ENCODE data around the gene SCGB1C1.
A peak's percentile ranks its signal among the peaks of the same experiment; 100 is the strongest.
"Not testable (repeated sequence)": the region's sequence is repeated elsewhere in the genome, so short reads cannot be mapped to it uniquely, and the experiment has no call there.

SCGB1C1 gene

DNA sequence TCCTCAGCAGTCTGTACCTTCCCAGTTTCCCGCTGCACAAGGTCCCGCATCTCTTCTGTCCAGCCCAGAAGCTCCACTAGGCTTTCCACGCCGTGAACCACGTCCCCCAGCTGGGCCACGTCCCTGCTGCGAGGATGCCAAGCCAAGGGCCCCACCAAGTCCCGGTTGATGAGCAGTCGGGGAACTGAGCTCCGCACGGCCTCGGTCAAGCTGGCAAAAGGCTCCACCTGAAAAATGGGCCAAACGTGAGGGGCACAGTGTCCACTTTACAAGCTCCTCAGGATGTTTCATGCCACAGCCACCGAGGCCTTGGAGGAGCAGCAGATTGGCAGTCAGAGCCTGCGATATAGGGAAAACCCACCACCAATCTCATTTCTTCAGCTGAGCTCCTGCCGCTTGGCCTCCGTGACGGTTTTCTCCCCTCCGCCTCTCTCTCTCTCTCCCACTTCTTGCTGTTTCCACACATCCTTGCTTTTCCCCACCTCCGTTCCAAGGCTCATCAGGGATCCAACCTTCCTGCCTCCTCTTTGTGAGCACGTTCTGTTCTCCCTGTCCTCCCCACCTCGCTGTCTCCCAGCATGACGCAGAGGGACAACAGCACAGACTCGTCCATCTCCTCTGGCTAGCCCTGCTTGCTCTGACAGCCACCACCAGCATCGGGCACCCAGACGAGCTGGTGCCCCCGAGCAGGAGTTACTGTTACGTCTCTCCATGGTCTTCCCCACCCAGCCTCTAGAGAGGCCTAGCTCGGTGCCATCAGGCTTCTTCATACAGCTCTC, 26.1 kb downstream of the SCGB1C1 start:
- DNase-seq (ENCODE audit: low read depth): no peak

DNA sequence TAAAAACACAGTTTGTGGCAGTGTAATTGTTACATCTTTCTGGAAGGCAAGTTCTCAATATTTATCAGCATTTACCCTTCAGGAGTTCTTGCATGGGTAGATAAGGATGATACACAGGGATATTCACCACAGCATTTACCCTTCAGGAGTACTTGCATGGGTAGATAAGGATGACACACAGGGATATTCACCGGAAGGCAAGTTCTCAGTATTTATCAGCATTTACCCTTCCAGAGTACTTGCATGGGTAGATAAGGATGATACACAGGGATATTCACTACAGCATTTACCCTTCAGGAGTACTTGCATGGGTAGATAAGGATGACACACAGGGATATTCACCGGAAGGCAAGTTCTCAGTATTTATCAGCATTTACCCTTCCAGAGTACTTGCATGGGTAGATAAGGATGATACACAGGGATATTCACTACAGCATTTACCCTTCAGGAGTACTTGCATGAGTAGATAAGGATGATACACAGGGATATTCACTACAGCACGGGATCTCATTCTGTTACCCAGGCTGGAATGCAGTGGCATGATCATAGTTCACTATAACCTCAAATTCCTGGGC, 27.9 kb downstream of the SCGB1C1 start:
- DNase-seq (ENCODE audit: low read depth): not testable (repeated sequence)

DNA sequence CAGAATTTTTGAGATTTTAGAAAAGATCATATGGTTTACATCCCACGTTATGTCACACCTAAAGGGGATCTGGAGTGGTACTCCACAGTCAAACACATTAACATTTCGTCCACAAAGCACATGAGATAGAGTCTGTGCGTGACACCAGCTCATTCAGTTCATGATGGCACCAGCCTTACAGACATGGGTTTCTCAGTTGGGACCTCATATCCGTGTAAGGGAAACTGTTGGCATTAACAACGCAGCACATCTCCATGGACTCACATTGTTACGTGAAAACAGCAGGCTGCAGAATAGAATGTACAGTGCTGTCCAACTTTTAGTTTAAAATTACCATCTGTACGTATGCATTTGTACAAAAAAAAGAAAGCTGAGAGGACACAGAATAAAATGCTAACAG, 28.7 kb downstream of the SCGB1C1 start:
- no peak for DNase-seq (ENCODE audit: low read depth)

DNA sequence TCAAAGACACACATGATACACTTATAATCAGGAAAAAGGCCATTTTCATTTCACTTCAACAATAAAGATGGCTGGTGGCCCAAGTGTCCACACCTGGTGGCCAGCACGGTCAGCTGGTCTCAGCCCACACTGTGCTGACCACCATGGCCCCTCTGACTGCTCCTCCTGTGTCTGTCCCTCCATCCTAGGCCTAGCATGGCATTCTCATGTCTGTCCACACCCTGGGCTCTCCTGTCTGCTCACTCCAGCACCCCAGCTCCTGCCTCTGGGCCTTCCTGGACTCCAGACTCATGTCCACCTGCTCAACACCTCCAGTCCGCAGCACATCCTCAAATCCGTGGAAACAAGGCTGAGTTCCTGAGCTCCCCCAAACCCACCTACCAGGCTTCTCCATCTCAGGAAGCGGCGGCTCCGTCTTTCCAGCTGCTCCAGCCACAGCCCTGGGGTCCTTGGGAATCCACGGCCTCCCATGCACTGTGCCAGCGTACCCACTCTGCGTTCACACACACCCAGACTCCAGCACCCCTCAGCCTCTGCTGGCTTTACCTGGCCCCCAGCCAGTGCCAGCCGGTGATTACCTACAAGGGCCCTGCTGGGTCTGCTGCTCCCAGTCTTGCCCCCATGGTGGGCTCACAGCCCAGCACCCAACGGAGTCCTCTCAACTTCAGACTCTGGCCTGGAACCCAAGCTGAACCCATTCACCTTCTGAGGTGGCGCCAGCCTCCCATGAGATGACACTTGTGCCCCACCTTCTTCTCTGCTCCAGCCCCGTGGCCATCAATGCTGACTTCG, 29.3 kb downstream of the SCGB1C1 start:
- no peak for DNase-seq (ENCODE audit: low read depth)

DNA sequence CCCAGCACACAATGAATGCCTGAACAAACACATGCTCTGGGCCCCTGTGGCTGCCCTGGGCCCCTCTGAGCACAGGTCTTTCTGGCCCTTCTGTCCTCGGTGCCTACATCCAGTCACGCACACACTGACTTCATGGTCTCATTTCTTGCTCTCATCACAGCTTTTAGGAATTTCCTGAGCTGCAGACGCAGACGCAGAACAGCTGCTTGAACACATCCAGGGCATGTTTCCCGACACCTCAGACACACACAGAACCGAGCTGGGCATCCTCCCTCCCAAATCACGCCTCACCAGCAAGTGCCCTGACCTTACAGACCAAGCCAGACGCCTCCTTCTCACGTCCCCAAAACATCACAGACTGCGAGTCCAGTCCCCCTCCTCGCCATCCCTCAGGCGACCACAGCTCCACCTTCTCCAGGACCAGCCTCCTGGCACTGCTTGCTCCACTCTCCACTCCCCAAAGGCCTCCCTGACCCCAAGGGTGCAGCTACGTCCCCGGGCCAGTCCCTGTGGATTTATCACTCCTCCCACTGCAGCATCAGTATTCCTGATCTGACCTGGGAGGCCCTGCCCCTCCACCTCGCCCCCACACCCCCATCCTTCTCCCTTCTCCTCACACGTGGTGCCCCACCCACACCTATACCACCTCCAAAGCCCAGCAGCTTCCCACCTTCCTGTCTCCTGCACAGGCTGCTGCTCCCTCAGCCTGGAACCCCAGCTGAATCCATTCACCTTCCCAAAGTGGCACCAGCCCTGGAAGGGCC, 30.3 kb downstream of the SCGB1C1 start:
- DNase-seq (ENCODE audit: low read depth): no peak

DNA sequence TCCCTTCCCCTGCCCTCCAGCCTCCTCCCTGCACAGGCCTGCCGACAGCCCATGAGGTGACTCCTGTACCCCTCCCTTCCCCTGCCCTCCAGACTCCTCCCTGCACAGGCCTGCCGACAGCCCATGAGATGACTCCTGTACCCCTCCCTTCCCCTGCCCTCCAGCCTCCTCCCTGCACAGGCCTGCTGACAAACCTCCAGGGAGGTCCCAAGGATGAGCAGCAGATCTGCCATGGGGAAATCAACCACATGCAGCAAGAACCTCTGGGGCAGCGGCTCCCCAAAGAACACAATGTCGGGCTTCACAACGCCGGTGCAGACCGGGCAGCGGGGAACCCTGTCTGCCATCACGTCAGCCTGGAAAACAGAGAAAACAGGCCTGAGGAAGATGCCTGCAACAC, 31.0 kb downstream of the SCGB1C1 start:
- no peak for DNase-seq (ENCODE audit: low read depth)

DNA sequence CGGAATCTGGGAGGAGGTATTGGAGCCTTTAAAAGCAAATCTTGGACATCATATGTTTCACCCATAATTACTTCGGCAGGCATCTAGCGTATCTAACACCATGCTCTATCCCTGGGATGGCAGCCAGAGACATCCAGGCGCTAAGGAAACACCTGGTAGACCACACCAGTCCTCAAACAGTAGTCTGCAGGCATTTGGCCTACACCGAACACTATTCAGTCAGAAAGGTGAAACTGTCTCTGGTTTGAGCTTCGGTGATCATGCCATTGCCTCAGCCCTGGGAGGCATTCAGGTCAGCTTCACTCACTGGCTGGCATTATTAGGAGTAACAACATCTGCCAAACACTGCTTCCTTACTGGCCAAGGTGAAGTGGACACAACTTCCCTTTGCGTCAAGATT, 31.5 kb downstream of the SCGB1C1 start:
- no peak for DNase-seq (ENCODE audit: low read depth)

DNA sequence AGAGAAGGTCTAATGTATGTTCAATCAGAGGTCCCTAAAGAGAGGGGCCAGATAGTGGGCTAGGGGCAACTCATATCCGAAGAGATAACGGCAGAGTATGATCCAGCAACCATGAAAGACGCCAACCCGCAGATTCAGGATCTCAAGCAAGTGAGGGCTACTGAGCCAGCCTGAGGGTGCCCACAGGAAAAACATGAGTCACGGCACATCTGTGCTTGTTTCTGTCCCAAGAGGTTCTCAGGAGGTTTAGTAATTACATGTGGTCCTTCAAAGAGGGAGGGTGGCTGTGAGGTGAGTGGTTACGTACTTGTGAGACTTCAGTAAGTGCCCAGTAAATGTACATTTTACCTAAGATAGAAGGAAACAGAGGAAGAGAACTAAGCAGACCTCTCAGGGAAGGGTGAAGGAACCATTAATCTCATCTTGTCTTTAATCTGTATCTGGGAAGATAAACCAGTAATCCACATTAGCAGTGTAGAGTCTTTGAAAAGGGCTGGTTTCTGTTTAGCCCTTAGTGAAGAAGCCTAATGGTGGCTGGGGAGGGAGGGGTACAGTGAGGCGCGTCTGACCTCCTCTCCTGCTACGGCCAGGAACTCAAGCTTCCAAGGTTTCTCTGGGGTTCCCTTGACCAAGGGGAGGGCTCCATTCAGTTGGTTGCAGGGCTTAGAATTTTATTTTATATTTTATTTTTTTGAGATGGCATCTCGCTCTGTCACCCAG, 33.0 kb downstream of the SCGB1C1 start:
- no peak for DNase-seq (ENCODE audit: low read depth)

DNA sequence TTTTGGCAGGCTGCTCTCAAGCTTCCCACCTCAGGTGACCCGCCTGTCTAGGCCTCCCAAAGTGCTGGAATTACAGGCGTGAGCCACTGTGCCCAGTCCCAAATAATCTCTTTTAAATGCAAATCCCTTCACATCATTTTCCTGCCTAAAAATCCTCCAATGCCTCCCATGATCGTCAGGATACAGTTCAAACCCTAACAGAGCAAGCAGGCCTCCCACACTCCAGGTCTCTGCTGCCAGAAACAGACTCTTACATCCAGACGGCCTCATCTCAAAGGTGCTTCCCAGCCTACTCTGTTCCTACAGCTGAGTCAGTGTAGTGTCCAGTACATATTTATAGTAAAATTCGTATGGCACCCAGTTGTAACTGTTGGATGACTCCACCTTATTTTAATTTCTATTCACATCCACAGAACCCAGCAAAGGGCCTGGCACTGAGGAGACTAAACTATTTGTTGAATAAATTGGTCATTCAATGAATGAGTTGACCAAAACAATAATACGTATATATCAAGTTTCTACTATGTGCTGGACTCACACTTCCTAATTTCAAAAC, 35.0 kb downstream of the SCGB1C1 start:
- DNase-seq (ENCODE audit: low read depth): no peak

DNA sequence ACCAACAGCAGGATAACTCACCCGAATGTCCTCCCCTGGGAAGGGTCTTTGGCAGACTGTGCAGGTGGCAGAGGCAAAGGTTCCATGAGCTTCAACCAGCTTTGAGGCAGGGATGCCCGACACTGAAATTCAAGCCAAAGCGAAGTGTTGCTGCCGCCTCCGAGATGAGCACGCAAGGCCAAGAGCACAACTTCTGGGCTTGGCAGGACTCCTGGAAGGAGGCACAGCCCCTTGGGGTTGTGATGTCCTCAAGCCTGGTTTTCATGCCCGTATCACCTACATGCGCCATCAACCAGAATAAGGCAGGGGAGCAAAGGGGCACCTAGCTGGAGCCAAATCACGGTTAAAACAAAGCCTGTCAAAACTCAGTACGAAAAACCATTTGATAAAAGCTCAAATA, 37.6 kb downstream of the SCGB1C1 start:
- DNase-seq (ENCODE audit: low read depth): no peak

DNA sequence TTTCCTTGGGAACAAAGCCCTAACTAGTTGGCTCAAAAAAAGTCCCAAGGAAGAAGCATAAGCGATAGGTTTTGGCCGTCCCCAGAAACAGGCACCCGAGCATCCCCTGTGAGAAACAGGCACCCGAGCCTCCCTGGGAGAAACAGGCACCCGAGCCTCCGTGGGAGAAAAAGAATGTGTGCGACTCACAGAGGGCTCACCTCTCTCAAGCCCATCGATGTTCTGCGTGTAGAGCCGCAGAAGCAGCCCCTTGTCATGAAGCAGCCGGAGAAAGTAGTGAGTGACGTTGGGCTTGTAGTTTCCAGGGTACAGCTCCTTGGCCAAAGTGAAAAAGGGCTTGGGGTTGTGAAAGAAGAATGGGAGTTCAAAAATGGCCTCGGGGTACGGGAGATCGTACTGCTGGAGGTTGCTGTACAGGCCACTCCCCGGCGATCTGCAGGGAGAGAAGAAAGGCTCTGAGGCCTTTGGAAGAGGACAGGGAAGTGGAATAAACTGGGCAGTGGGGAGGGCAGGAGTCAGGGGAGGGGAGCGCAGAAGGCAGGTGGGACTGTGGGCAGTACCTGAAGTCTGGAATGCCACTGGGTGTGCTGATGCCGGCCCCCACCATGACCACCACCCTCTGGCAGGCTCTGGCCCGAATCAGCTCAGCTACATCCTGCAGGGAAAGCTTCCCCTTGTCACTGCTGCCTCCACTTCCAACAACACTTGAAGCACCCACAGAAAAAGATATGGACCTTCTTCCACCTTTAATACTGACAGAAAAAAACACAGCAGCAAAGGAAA, 40.1 kb downstream of the SCGB1C1 start:
- no peak for DNase-seq (ENCODE audit: low read depth)

DNA sequence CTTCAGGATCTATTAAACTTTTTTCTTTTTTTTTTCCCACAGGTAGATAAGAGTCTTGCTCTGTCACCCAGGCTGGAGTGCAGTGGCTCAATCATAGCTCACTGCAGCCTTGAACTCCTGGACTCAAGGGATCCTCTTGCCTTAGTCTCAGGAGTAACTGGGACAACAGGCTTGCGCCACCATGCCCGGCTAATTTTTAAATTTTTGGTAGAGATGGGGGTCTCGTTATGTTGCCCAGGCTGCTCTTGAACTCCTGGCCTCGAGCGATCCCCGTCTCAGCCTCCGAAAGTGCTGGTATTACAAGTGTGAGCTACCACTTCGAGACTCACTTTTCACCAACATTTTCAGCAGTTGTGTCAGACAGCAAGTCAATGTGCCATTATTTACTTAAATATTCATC, 42.3 kb downstream of the SCGB1C1 start:
- no peak for DNase-seq (ENCODE audit: low read depth)

DNA sequence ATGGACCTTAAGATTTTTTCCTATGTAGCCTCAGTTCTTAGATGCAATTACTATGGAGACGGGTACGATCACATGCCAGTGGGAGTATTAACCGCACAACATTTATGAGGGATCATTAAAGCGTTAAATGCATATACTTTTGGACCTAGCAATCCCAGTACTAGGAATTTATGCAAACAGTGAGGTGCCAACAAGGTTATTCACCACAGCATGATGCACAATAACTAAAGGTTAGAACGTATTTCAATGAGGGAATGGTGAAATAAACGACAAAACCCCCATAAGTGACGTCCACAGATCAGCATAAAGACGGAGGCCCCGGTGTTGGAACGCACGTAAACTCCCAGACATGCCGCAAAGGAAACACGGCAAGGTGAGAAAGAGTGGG, 42.7 kb downstream of the SCGB1C1 start:
- no peak for DNase-seq (ENCODE audit: low read depth)

DNA sequence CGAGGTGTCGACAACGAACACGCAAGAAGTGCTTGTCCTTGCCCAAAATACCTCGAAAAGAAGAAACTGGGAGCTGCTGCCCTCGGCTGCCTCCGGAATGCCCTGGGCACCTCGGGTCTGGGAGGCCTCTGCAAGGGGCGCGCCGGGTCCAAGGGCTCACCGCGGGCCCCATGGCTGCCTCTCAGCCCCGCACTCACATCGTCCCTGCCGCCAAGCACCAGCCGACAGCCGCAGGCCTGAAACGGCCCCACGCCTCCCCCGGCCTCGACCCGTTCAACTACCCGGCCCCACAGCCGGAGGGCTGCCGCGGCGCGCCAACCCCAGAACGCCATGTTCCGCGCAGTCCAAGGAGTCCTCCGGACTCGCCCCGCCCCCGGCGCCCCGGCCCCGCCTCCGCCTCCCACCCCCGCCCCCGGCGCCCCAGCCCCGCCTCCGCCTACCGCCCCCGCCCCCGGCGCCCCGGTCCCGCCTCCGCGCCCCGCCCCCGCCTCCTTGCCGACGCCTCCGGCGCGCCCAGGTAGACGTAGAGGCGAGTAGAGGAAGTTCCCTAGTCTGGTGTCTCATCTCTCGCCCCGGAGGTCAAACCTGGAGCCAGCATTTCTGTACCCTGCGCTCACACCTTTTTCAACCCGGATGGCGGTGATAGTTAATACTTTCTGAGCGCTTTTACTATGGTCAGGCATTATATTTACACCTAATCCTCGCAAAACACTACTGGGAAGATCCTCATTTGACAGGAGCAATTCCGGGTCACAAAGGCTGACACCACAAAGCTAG, 43.3 kb downstream of the SCGB1C1 start, which contains the start of gene SIRT3:
TSS of gene SIRT3 (minus strand) at position 346 of the 777 bp plus-strand sequence. CDS start at position 332, 14 bp downstream.
- DNase-seq (ENCODE audit: low read depth): no peak

DNA sequence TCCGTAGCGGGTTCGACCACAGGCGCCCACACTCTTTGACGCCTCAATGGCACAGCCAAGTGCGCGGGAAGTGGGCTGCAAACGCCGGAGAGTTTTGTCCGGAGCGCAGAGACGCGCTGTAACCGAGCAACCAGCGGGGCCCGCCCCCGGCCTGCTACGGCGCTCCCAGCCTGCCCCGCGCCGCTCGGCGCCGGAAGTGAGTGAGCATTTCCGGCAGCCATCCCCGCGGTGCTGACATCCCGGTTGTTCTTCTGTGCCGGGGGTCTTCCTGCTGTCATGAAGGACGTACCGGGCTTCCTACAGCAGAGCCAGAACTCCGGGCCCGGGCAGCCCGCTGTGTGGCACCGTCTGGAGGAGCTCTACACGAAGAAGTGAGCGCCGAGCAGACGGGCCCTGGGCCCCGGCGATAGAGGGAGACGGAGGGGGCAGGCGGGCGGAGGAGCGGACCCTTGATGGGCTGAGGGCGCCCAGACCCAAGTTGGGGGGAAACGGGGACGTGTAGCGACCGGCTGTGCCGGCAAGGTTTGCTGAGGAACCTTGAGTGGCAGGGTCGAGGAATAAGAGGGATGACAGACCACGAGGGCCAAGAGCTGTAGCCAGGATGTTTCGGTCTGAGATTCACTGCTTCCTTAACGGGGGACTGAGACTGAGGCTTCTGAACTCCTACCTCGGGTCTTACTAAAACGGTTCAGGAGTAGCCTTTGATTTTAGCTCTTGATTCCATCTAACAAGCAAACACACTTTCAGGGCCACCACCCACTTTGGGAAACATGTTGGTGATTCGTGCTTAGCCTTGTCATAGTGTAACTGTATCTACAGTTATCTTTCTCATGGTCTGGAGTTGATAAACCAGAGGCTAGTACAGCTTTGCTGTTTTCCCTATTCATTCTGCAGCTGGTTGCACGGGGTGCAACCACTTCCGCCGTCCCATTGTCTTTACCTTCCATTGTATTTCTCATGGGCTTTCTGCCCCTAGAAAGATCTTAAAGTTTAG, 44.2 kb downstream of the SCGB1C1 start, which contains the start of gene PSMD13:
TSS of gene PSMD13 (plus strand) at position 203 of the 994 bp plus-strand sequence. CDS start at position 277, 74 bp downstream.
- peak; percentile 37 for DNase-seq (ENCODE audit: low read depth)

DNA sequence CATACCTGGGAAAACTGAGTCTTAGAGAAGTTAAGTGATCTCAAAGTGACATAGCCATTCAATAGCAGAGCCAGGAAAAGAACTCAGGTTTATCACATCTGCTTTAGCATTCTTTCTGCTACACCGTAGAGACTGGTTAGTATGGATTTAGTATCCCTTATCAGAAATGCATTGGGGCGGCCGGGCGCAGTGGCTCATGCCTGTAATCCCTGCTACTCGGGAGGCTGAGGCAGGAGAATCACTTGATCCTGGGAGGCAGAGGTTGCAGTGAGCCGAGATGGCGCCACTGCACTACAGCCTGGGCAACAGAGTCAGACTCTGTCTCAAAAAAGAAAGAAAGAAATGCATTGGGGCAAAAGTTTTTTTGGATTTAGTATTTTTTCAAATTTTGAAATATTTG, 45.5 kb downstream of the SCGB1C1 start:
- not testable (repeated sequence) for DNase-seq (ENCODE audit: low read depth)

DNA sequence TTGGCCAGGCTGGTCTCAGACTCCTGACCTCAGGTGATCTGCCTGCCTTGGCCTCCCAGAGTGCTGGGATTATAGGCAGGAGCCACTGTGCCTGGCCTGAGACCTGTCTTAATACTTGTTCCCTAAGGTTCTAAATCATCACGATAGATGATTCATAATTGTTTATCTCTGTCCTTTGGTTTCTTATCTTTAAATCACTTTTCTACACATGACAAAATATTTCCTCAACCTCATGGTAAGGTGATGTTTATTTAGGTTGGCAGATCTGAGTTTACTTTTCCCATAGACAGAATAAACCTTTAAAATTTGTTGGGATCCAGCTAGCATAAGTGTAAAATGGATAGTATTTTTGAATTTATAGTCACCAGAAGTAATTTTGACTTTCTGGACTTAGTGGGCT, 47.4 kb downstream of the SCGB1C1 start:
- no peak for DNase-seq (ENCODE audit: low read depth)

DNA sequence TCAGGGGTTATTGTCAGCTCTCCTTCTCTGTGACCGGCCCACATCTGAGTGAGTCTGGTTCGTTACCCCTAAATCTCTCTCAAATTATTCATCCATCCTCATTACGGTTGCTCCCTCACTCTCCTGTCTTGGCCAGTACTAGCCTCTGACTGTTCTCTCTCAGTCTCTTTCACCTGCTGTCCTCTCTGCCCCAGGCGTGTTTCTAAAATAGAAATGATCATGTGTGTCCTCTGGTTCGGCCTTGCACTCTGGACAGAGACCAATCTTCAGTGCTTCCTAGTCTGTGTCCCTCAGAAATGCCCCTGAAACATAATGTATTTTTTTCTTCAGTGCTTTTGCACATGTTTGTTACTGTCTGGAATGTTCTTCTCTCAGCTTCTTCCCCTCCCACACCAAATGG, 48.8 kb downstream of the SCGB1C1 start:
- no peak for DNase-seq (ENCODE audit: low read depth)
